Measurements from ENCODE around the gene PLCH1.

GRCh38 chr3:155581579-155581978 is 163.3 kb downstream of the PLCH1 start:
- TF ChIP-seq SP1 (IDR thresholded peaks at IDR 0.05) = no peak
- TF ChIP-seq SUZ12 (IDR thresholded peaks at IDR 0.05) = no peak
